ENCODE data around the gene CAPN3. TPM values are rescaled to one million over a fixed set of nuclear protein-coding genes. Genes with fewer than 3 reads are reported as not detected.

Gene CAPN3
- total and polyA plus RNA-seq, 2 donors from 2014 or later: 12.9 to 39.7 TPM

GRCh38 chr15:42421376-42421775 lies 62.1 kb downstream of the CAPN3 start:
- FAIRE-seq (no peak), DNase-seq (no peak)
- no peaks in the 10 kb centered on the region for H3K27me3 ChIP-seq (ENCODE audit: control insufficient read depth, insufficient read depth, low read length)
- no peak overlapping the region for H3K4me3 ChIP-seq (ENCODE audit: low read length in 3 of 3)
- intact Hi-C loops (cut with DNase I): loop anchor here (10.0 kb wide), 1 partner anchor 67 kb away; the partner anchor contains the start of gene CAPN3
- H3K36me3 ChIP-seq (ENCODE audit: control insufficient read depth in 2 of 3, insufficient read depth in 3 of 3, low read length in 3 of 3): peaks cover 3 to 50% (median 21%) of the 10 kb centered on the region in 3 donors
- H3K4me1 ChIP-seq (ENCODE audit: control insufficient read depth in 2 of 3, insufficient read depth in 2 of 3, low read depth in 1 of 3, low read length in 3 of 3): no peaks in the 10 kb centered on the region
- no peaks in the 10 kb centered on the region for H3K9me3 ChIP-seq (ENCODE audit: control insufficient read depth in 2 of 3, insufficient read depth in 1 of 3, low read length in 3 of 3)
- no peak for TF ChIP-seq CTCF (IDR thresholded peaks at IDR 0.05; ENCODE audit: borderline replicate concordance, extremely low read depth, insufficient read depth)
- H3K9ac ChIP-seq (ENCODE audit: low read length in 3 of 3): no peak overlapping the region
- H3K27ac ChIP-seq (ENCODE audit: low read depth in 2 of 2, low read length in 2 of 2): no peak overlapping the region

GRCh38 chr15:42427429-42428223 lies 68.3 kb downstream of the CAPN3 start:
- H3K27me3 ChIP-seq (ENCODE audit: control insufficient read depth, insufficient read depth, low read length): no peaks in the 10 kb centered on the region
- DNase-seq (no peak), FAIRE-seq (no peak)
- H3K9ac ChIP-seq (ENCODE audit: low read length in 3 of 3): no peak overlapping the region
- H3K36me3 ChIP-seq (ENCODE audit: control insufficient read depth in 2 of 3, insufficient read depth in 3 of 3, low read length in 3 of 3): peaks cover 11 to 56% (median 25%) of the 10 kb centered on the region in 3 donors
- no peaks in the 10 kb centered on the region for H3K9me3 ChIP-seq (ENCODE audit: control insufficient read depth in 2 of 3, insufficient read depth in 1 of 3, low read length in 3 of 3)
- H3K4me3 ChIP-seq (ENCODE audit: low read length in 3 of 3): no peak overlapping the region
- no peak for TF ChIP-seq CTCF (IDR thresholded peaks at IDR 0.05; ENCODE audit: borderline replicate concordance, extremely low read depth, insufficient read depth)
- no peaks in the 10 kb centered on the region for H3K4me1 ChIP-seq (ENCODE audit: control insufficient read depth in 2 of 3, insufficient read depth in 2 of 3, low read depth in 1 of 3, low read length in 3 of 3)
- intact Hi-C loops (cut with DNase I): loop anchor here (10.0 kb wide), 1 partner anchor 73 kb away; the partner anchor contains the start of gene CAPN3
- no peak overlapping the region for H3K27ac ChIP-seq (ENCODE audit: low read depth in 2 of 2, low read length in 2 of 2)

GRCh38 chr15:42444415-42445063 lies 85.2 kb downstream of the CAPN3 start:
- Histone ChIP-seq H3K4me3 (ENCODE audit: low read length in 3 of 3) (no peak overlapping the region), H3K27ac (ENCODE audit: low read depth in 2 of 2, low read length in 2 of 2) (no peak overlapping the region), H3K4me1 (ENCODE audit: control insufficient read depth in 2 of 3, insufficient read depth in 2 of 3, low read depth in 1 of 3, low read length in 3 of 3) (no peaks in the 10 kb centered on the region), H3K36me3 (ENCODE audit: control insufficient read depth in 2 of 3, insufficient read depth in 3 of 3, low read length in 3 of 3) (peaks cover 2 to 36% (median 25%) of the 10 kb centered on the region in 3 donors), H3K9me3 (ENCODE audit: control insufficient read depth in 2 of 3, insufficient read depth in 1 of 3, low read length in 3 of 3) (no peaks in the 10 kb centered on the region), H3K9ac (ENCODE audit: low read length in 3 of 3) (no peak overlapping the region), H3K27me3 (ENCODE audit: control insufficient read depth, insufficient read depth, low read length) (no peaks in the 10 kb centered on the region)
- DNase-seq: no peak
- intact Hi-C loops (cut with DNase I): no loop called here
- no peak for FAIRE-seq
- TF ChIP-seq CTCF (IDR thresholded peaks at IDR 0.05; ENCODE audit: borderline replicate concordance, extremely low read depth, insufficient read depth): no peak

Measured in kidney (tissue), 14 donors.